ENCODE results near the gene COL15A1. TPM values are rescaled to one million over a fixed set of nuclear protein-coding genes. Genes with fewer than 3 reads are reported as not detected.
A peak's percentile ranks its signal among the peaks of the same experiment; 100 is the strongest.

Gene COL15A1
- total and polyA plus RNA-seq, 2 donors (not counting 1 experiment from before 2014, with no cell fraction given), result not detected

DNA sequence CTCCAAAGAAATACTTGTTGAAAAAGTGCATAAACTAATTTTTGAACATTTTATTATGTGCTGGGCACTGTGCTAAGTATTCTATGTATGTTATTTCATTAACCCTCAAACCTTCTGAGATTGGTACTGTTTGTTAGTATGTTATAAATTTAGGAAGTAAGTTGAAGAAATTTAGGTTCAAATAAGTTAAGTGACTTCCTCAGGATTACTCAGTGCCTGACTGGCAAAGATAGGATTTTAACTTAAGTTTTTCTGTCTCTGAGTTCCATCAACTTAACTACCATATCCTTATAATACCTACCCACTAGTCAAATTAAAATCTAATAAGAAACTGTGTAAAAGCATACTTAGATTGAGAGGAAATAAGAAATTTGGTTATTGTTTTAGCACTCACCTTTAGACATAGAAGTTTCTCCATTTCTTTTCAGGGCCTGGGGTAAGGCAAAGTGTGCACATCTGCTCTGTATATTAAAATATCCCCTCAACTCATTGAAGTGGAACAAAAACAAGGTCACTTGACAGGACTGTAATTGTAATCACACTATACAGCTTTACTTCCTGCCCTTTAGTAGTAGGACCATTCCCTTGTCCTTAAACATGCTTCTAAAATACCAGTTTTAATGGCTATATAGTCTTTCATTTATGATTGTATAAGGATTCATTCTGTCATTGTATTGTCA is 176.4 kb downstream of the COL15A1 start:
- Histone ChIP-seq H3K27ac (ENCODE audit: low read length in 2 of 2) (peak overlapping the region in 1 of 2 donors; percentile 73), H3K4me2 (replicated peaks; ENCODE audit: low read depth, low read length, poor library complexity, severe bottlenecking) (peak overlapping the region; percentile 85), H3K4me1 (ENCODE audit: control insufficient read depth in 2 of 2, insufficient read depth in 2 of 2, low read length in 2 of 2) (peaks cover 36% of the 10 kb centered on the region in 2 donors), H3K9me3 (ENCODE audit: control extremely low read depth in 1 of 3, control insufficient read depth in 2 of 3, insufficient read depth in 1 of 3, low read length in 2 of 3) (no peaks in the 10 kb centered on the region), H3K36me3 (replicated peaks in 1 of 2; ENCODE audit: control extremely low read depth in 1 of 2, control insufficient read depth in 1 of 2, extremely low read depth in 1 of 2, insufficient read depth in 2 of 2, low read length in 1 of 2) (no peaks in the 10 kb centered on the region), H4K20me1 (ENCODE audit: control insufficient read depth, insufficient read depth, low read length, poor library complexity, severe bottlenecking) (no peaks in the 10 kb centered on the region), H3K27me3 (replicated peaks in 1 of 4; ENCODE audit: control extremely low read depth in 1 of 4, control insufficient read depth in 3 of 4, insufficient read depth in 4 of 4, low read length in 3 of 4) (no peaks in the 10 kb centered on the region), H3K9ac (ENCODE audit: low read length) (peak overlapping the region; percentile 63), H3K4me3 (ENCODE audit: control extremely low read depth in 1 of 5, extremely low read depth in 1 of 5, insufficient read depth in 1 of 5, low read depth in 2 of 5, low read length in 4 of 5) (peak overlapping the region in 1 of 5 experiments; percentile 57), H2AFZ (ENCODE audit: insufficient read depth, low read depth, low read length, poor library complexity, severe bottlenecking) (no peak overlapping the region), H3K79me2 (ENCODE audit: control insufficient read depth, insufficient read depth, low read length) (peaks cover 88% of the 10 kb centered on the region)
- DNase-seq (peak; percentile 48), ATAC-seq (ENCODE audit: low read depth) (peak; percentile 42)
- Mint-ChIP-seq H3K4me1 (peaks cover 67% of the 10 kb centered on the region), H3K27me3 (no peaks in the 10 kb centered on the region), H3K27ac (peak overlapping the region; percentile 68), H3K9me3 (ENCODE audit: insufficient read depth) (no peaks in the 10 kb centered on the region), H3K4me3 (peak overlapping the region; percentile 59)
- intact Hi-C loops (cut with micrococcal nuclease), result loop anchor here (1.0 to 2.0 kb wide), 3 partner anchors 10 to 15 kb away; no protein-coding TSS in a partner anchor
- no peak for TF ChIP-seq EZH2 (IDR thresholded peaks at IDR 0.05; ENCODE audit: borderline replicate concordance, insufficient read depth, low read depth, low read length, poor library complexity, severe bottlenecking)
- no peak for TF ChIP-seq CTCF (IDR thresholded peaks at IDR 0.05)
- POLR2A ChIA-PET, result interaction anchor here (0.6 kb wide), 1 partner anchor 16 kb away, joined by 3 read pairs; the partner anchor contains the start of gene TGFBR1
- CTCF ChIA-PET, result interaction anchor here (0.6 to 2.0 kb wide), 8 partner anchors 16 to 1741 kb away, joined by 3 to 10 read pairs (median 4); partner anchors contain the start of gene TGFBR1

Other genes with a start within 250 kb of the COL15A1 start
- not detected in 2 replicates for gene GABBR2, start 235.0 kb upstream of the COL15A1 start, total RNA-seq
- 0.03 TPM in 1 of 2 replicates, not detected in the other for gene GABBR2, start 235.0 kb upstream of the COL15A1 start, polyA plus RNA-seq
- 15.1 and 16.1 TPM in 2 replicates for gene ANKS6, start 147.4 kb upstream of the COL15A1 start, total RNA-seq
- 9.8 and 11.4 TPM in 2 replicates for gene ANKS6, start 147.4 kb upstream of the COL15A1 start, polyA plus RNA-seq
- gene GALNT12, start 136.2 kb upstream of the COL15A1 start, total RNA-seq, result 4.4 and 4.5 TPM in 2 replicates
- gene GALNT12, start 136.2 kb upstream of the COL15A1 start, polyA plus RNA-seq, result 2.7 and 3.2 TPM in 2 replicates
- 60.7 TPM in 2 replicates for gene TGFBR1, start 161.2 kb downstream of the COL15A1 start, total RNA-seq
- 3.0 and 6.9 TPM in 2 replicates for gene TGFBR1, start 161.2 kb downstream of the COL15A1 start, polyA plus RNA-seq